Activated T-cell treated with anti-CD3 and anti-CD28 coated beads, Interleukin-2, amount 50 U/mL, for 48 hours (primary cell): ENCODE data around the gene TMEM106C.
"Not testable (repeated sequence)": the region's sequence is repeated elsewhere in the genome, so short reads cannot be mapped to it uniquely, and the experiment has no call there.

ENCODE experiments used
- DNase-seq, 2 experiments: peaks; one replicate each; pipeline ENCODE4 v3.0.0-alpha.2; 2020

TMEM106C gene

DNA sequence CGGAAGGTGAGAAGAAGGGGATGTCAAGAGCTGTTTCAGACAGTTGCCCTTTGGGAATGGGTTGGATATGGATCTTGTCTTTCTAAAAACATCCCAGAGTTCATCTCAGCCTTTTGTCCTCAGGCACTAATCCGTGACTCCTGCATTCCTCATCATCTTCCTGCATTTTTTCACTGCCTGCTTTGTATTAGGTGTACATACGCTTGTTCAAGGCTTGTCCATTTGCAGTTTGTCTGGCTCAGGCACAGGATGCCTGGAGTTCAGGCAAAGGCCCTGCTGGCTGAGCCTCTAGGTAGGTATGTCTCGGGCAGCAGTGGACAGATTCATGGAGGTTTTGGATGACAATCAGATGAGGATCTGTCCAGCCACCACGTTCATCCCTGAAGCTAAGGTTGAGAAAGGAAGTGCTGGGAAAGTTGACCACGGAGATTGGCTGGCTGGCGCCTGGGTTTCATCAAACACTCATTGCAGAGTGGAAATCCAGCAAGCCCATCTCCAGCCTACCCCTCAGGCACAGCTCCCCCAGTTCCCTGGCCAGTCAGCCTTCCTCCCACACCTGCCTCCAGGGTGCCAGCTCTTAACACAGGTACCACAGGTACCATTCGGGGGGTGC is 12.4 kb upstream of the TMEM106C start:
- no peak for DNase-seq

DNA sequence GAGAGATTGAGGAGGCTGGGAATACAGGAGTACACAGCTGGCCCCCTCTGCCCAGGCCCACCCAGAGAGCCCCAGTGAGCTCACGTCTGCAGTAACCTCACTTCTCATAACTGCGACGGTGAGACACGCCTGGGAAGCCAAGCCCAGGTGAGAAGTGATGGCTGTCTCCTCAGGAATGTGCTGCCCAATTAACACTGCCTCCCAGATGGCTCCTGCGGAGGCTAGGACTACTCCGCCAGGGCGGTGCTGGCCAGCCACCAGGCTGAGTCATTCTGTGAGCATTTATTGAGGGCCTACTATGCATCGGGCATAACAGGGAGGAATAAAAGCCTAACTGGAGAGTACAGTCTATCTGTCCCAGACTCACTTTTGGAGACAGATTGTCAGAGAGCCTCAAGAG is 9.3 kb upstream of the TMEM106C start:
- DNase-seq: no peak

GRCh38 chr12:47954467-47955045 is 8.8 kb upstream of the TMEM106C start:
- no peak for DNase-seq

- no peak for DNase-seq
These were observed 8.3 kb upstream of the TMEM106C start for GRCh38 chr12:47955059-47955458.

- DNase-seq: not testable (repeated sequence)
These were observed 5.7 kb upstream of the TMEM106C start for GRCh38 chr12:47957671-47958070.

GRCh38 chr12:47962198-47962597 is 1.2 kb upstream of the TMEM106C start:
- no peak for DNase-seq

DNA sequence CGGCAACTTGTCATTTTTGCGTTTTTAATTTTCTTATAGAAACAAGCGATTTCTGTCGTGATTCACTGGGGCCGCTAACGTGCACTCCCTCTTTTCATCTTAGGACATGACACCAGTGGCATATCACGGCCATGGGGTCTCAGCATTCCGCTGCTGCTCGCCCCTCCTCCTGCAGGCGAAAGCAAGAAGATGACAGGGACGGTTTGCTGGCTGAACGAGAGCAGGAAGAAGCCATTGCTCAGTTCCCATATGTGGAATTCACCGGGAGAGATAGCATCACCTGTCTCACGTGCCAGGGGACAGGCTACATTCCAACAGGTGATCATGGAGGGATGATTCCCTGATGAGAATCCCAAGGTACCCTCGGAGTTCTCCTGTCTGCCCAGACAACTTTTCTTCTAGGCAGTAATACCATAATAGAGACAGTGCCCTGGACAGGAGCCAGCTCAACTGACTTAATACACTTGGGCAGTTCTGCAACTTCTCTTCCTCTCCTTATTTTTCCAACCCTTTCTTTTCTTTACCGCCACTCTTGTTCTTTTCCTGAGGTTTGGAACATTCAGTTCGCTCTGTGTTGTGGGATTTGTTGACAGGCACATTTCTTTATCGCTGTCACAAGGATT is 821 bp downstream of the TMEM106C start:
- DNase-seq: no peak

- no peak for DNase-seq
These were observed 2.2 kb downstream of the TMEM106C start for GRCh38 chr12:47965581-47965980.

GRCh38 chr12:47967461-47968321 is 4.3 kb downstream of the TMEM106C start:
- no peak for DNase-seq

DNA sequence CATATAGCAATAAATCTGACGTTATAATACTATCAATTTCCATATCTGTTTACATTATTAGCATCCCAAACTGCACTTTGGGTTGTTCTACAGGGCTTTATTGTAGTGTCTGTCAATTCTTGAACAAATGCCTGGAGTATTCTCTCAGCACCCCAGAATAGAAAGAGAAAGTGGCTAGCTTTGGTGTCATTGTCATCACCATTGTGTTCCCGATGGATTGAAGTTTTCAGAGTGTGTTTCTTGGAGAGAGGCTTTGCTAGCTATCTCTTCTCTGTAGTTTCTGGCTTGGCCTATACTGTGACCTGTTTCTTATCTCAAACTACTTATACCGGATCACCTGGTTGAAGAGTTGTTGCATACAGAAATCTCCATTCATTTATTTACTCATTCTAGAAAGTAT is 6.4 kb downstream of the TMEM106C start:
- DNase-seq: no peak

- DNase-seq: no peak
These were observed 7.4 kb downstream of the TMEM106C start for GRCh38 chr12:47970843-47971242.

- DNase-seq: no peak
These were observed 9.5 kb downstream of the TMEM106C start for GRCh38 chr12:47972895-47973294.

- DNase-seq: no peak
These were observed 10.5 kb downstream of the TMEM106C start for GRCh38 chr12:47973870-47974269.

GRCh38 chr12:47975036-47975620 is 11.7 kb downstream of the TMEM106C start:
- no peak for DNase-seq

- DNase-seq: no peak
These were observed 12.4 kb downstream of the TMEM106C start for GRCh38 chr12:47975816-47976215.

DNA sequence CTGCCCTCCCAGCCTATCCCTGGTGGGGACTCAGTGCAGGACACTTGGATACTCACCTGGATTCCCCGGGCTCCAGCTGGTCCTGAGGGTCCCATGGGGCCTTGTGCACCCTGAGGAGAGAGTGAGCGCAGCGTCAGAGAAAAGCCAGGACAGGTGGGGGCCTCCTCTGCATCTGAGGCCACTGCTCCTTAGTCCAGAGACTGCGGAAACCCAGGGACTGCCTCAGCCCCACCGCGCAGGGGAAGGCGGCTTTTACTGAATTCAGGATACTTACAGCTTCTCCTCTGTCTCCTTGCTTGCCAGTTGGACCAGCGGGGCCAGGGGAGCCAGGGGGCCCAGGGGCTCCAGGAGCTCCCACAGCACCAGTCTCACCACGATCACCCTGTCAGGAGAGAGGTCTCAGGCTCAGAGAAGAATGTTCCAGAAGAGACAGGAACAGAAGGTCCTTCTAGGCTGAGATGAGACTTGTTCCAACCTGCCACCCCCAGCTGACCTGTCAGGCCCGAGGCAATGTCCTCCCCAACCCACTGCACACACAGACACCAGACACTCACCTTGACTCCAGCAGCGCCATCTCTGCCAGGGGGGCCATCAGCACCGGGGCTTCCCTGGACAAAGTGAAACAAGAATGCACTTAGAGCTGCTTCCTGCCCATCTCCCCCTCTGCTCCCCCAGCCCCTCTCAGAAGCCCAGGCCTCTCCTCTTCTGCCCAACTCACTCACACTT is 13.8 kb downstream of the TMEM106C start:
- DNase-seq: no peak

DNA sequence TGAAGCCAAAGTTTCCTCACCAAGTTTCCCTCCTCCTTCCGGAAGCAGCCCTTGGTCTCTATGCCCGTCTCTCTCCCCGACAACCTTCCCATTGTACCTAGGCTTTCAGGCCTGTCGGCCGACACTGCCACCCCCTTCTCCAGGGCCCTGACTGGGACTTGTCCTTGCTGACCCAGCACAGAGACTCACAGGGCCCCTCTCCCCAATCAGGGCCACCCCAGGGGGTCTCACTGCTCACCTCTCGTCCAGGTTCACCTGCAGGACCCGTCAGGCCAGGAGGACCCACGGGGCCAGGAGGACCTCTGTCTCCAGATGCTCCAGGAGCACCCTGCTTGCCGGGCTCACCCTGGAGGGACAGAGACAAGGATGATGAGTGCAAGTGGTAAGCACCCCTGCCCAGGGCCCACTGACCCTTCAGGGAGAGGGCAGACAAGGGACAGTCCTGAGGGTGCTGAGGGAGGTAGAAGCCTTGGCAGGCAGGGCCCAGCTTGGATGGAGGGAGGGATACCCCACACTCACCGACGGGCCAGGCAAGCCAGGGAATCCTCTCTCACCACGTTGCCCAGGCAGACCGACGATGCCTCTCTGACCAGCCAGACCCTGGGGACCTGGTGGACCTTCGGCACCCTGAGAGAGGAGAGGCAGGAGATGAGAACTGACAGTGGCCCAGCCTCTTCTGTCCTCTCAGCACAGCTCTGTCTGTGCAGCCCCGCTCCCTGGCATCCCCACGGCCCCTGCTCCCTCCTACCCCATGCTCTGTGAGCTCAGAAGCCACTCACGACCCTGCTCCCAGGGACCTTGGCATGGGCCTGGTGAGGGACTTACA is 14.6 kb downstream of the TMEM106C start:
- DNase-seq: no peak

DNA sequence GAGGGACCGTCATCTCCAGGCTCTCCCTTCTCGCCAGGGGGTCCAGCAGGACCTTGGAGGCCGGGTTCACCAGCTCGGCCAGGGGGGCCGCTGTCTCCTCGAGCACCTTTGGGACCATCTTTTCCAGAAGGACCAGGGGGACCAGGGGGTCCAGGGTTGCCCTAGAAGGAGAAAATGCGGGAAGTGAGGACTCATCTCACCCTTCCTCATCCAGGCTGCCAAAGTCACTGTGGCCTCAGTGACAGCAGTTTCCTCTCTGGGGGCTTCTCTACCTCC is 15.1 kb downstream of the TMEM106C start:
- DNase-seq: no peak

DNA sequence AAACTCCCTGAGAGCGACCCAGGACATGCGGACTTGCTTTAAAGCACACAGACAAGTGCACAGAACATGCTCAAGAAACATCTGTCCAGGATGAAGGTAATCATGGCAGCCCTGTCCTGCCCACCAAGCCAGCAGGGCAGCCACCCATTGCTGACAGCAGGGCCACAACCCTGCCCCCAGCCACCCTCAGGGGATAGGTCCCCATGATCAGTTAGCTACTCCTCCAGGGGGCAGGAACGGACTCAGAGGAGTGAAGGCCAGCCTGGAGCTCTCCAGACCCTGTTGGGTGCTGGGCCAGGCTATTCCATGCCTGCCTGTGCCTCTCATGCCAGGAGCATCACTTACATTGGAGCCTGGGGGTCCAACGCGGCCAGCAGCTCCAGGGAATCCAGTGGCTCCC is 15.8 kb downstream of the TMEM106C start:
- no peak for DNase-seq

DNA sequence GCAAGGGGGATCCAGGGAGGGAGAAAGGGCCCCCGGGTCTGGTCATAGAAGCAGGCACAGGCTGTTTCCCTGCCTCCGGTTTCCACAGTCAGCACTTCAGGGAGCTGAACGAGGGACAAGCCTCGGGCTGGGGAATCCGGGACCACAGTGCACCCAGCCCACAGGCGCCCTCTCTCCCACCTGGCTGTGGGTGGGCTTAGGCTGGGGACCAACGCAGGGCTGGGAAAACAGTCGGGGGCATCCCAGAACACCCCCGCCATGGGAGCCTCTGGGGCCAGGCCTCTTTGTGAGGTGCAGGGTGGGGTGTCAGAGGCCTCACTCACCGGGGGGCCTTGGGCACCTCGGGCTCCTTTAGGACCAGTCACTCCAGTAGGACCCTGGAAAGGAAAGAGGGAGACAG is 16.3 kb downstream of the TMEM106C start:
- DNase-seq: no peak

DNA sequence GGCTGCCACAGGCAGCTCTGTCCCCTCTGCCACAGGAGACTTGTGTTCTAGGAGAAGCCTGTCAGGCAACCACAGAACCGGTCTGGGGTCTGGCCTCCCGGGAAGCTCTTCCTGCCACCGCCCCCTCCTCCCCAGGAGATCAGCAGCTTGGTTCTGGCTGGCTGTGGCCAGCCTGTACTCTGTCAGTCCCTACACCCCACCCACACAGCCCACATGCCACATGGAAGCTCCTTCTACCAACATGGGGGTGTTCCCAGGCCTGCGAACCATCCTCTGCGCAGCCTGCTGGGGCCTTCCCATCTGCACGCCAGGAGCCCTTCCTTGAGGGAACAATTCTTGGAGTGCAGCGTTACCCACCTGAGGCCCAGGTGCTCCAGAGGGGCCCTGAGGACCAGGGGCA is 16.8 kb downstream of the TMEM106C start:
- DNase-seq: no peak
